GM13976 (cell line): Measurements from ENCODE around the gene ADA.

Experiments
- DNase-seq: peaks from one replicate; pipeline ENCODE4 v3.0.0; 2012; ENCODE audit warnings: low spot score
- in situ Hi-C: fragments of 300-500 bp; cut with MboI; formaldehyde crosslinking; loops from one replicate; pipeline ENCODE4 v1.12.0; 2022; ENCODE audit warnings: low sequenced_read_pairs, mixed read lengths, inconsistent platforms; ENCODE audit not compliant: unreplicated experiment
- TF ChIP-seq, protein P1 (sequence below): IDR thresholded peaks from 2 replicates; pipeline ENCODE4 v1.5.1; 2012; ENCODE audit warnings: borderline replicate concordance, mild to moderate bottlenecking; ENCODE audit not compliant: insufficient read depth; ENCODE audit errors: extremely low read depth, missing control alignments, control extremely low read depth

ADA gene

GRCh38 chr20:44640522-44640921, 11.0 kb downstream of the ADA start:
- in situ Hi-C loops: no loop called here
- TF ChIP-seq, protein P1, sequence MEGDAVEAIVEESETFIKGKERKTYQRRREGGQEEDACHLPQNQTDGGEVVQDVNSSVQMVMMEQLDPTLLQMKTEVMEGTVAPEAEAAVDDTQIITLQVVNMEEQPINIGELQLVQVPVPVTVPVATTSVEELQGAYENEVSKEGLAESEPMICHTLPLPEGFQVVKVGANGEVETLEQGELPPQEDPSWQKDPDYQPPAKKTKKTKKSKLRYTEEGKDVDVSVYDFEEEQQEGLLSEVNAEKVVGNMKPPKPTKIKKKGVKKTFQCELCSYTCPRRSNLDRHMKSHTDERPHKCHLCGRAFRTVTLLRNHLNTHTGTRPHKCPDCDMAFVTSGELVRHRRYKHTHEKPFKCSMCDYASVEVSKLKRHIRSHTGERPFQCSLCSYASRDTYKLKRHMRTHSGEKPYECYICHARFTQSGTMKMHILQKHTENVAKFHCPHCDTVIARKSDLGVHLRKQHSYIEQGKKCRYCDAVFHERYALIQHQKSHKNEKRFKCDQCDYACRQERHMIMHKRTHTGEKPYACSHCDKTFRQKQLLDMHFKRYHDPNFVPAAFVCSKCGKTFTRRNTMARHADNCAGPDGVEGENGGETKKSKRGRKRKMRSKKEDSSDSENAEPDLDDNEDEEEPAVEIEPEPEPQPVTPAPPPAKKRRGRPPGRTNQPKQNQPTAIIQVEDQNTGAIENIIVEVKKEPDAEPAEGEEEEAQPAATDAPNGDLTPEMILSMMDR: no peak
- DNase-seq: no peak

GRCh38 chr20:44637522-44638372, 13.8 kb downstream of the ADA start:
- in situ Hi-C loops: no loop called here
- DNase-seq: no peak
- TF ChIP-seq, protein P1: no peak

DNA sequence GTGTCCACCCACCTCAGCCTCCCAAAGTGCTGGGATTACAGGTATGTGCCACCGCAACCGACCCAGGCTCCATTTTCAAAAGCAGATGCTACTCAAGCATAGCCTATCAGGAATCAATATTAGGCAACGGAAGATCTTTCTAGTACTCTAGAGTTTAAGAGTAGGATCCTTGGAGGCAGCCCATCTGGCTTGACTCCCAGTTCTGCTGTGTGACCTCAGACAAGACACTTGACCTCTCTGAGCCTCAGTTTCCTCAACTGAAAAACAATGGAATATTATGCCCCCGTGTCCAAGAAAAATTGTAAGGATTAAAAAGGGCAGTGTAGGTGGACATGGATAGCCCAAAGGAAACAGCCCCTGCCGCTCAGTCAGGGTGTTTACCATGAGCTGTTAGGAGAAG, 14.5 kb downstream of the ADA start:
- in situ Hi-C loops: no loop called here
- DNase-seq: no peak
- TF ChIP-seq, protein P1: no peak

DNA sequence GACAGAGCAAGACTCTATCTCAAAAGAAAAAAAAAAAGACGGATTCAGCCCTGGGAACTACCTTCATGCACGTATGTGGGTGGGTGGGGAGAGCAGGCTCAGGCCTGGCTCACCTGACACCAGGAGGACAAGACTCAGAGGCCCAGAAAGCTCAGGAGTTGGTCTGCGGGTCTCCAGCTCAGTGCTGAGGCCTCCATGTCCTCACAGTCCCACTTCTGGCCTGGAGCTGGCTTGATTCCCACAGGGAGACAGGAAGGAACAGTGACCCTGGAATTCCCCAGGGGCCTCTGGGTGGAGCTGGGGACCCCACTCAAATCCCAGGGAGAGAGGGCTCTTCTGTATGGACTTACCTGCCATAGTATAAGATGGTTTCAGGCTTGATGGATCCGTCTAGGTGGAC, 15.6 kb downstream of the ADA start:
- TF ChIP-seq, protein P1: no peak
- in situ Hi-C loops: no loop called here
- no peak for DNase-seq

DNA sequence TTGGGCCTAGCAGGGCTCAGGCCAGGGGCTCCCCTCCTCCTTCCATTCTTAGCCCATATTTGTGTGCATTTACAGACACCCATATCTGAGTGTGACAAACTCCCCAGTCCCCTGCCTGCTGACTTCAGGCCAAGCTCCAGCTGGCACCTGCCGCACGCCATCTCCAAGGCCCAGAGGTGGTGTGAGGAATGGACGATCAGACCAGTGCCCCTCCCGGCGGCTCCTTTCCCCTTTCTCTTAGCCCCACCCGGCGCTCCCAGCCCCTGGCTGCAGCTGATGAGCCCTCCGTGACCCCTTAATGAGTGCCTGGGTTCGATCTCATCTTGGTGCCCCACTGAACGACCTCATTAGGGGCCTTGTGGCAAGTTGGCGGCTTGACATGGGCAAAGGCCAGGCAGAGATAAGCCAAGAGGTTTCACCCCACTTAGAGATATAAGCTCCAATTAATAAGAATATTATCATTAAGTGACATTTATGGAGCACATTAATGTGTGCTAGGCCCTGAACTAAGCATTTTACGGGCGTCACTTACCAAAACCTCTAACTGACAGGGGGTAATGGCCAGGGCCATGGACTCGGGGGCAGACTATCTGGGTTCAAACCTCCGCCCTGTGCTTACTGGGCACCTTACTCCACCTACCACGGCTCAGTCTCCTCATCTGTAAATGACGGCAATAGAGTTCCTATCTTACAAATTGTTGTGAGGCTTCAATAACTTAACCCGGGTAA, 17.5 kb downstream of the ADA start:
- in situ Hi-C loops: no loop called here
- TF ChIP-seq, protein P1: no peak
- DNase-seq: no peak

DNA sequence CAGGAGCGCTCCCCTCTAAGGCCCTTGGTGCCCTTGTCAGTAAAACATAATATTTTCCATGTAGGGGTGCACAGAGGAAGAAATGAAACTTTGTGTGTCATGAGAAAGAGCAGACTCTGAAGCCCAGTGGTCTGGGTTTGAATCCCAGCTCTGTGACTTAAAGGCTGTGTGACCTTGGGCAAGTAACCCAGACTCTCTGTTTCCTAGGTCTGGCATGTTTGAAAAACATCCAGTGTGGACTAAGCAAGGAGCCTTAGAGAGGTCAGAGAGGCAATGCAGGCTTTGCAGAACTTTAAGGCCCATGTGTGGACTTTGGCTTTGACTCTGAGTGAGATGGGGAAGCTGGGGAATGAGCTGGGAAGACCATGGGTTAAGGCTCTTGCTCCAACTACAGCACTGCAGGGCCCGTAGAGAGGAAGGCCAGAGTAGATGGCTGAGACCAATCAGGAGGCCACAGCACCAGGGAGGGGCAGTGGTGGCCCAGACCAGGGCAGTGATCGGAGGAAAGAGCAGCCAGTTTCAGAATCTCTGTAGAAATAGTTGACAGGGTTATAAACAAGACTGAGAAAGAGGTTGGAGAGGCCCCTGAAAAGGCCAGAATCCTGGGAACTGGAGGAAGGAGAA, 18.2 kb downstream of the ADA start:
- DNase-seq: no peak
- in situ Hi-C loops: no loop called here
- TF ChIP-seq, protein P1: no peak
